HG03103 (cell line): ENCODE results near the gene SLC9A8.

ENCODE experiments used
- ATAC-seq: cut with Tn5 transposase; IDR thresholded peaks from one replicate; pipeline ENCODE4 v1.9.1; 2021; ENCODE audit warnings: low read depth; ENCODE audit not compliant: unreplicated experiment

SLC9A8 gene

DNA sequence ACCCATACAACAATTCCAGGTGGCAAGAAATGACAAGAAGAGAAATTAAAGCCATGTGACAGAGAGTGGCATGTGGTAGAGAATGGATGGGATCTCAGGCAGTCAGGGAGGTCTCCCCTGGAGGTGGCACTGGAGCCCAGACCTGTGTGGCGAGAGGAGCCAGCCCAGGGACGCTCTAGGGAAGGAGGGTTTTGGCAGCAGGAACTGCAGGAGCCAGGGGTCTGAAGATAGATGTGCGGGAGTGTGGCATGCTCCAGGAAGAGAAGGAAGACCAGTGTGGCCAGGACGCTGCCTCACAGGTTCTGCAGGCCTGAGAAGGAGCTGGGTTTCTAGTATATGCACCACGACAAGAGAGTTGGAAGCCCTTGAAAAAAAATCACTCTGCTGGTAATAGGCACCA is 57.6 kb downstream of the SLC9A8 start:
- ATAC-seq = no peak

GRCh38 chr20:49871391-49871948 is 58.8 kb downstream of the SLC9A8 start:
- ATAC-seq = no peak

DNA sequence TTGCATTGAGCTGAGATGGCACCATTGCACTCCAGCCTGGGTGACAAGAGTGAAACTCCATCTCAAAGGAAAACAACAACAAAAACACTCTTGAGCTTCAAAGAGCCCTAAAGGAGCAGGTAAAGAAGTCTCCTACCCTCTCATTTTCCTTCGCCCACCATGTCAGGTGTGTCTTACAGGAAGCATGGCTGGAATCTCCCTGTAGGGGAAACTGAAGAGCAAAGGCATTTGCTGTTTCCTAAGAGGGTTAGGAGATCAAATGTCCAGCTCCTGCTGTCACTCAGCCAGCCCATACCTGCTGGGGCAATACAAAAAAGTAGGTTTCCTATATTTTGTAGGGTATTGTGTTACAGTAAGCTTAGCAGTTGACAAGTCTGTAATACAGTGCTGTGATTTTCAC is 59.4 kb downstream of the SLC9A8 start:
- ATAC-seq = no peak

DNA sequence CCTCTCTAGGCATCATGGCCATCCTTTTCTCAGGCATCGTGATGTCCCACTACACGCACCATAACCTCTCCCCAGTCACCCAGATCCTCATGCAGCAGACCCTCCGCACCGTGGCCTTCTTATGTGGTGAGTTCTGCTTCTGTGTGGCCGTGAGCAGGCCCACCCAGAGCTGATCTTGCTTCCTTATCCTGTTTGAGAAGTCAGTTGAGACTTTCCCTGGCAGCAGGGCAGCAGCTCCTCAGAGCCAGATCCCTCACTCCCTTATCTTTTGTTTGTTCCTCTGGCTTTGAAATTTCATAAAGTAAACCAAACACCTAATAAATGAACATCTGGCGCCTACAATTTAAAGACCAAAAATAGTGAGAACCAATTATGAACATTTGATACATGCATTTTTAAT is 62.1 kb downstream of the SLC9A8 start:
- no peak for ATAC-seq

DNA sequence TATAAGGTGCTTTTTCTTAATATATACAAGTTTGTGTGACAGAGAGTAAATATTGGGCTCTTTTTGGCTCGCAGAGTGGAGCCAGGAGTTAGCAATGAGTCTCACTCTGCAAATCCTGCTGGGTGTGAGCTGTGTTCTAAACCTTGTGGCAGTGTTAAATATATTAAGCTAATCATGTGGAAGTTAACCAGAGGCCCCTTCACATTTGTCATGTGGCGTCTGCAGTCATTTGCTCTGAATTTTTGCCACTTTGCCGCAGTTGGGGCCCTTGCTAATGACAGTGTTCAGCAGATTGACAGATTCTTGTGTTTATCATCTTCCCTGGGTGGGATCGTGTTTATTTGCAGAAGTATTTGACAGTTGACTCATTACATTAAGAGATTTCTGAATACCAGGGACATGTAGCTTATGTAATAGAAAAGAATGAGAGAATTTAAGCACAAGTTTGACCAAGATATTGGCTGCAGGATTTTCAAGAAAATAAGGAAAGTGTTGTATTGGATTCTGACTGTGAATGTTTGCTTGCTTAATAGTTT is 64.8 kb downstream of the SLC9A8 start:
- ATAC-seq = no peak

GRCh38 chr20:49878977-49879376 is 66.3 kb downstream of the SLC9A8 start:
- ATAC-seq = no peak

GRCh38 chr20:49880177-49880576 is 67.5 kb downstream of the SLC9A8 start:
- ATAC-seq = no peak

- no peak for ATAC-seq
Measured at GRCh38 chr20:49880724-49881445, 68.3 kb downstream of the SLC9A8 start.

GRCh38 chr20:49882171-49882970 is 69.7 kb downstream of the SLC9A8 start:
- no peak for ATAC-seq

GRCh38 chr20:49883246-49883802 is 70.7 kb downstream of the SLC9A8 start:
- ATAC-seq = no peak

DNA sequence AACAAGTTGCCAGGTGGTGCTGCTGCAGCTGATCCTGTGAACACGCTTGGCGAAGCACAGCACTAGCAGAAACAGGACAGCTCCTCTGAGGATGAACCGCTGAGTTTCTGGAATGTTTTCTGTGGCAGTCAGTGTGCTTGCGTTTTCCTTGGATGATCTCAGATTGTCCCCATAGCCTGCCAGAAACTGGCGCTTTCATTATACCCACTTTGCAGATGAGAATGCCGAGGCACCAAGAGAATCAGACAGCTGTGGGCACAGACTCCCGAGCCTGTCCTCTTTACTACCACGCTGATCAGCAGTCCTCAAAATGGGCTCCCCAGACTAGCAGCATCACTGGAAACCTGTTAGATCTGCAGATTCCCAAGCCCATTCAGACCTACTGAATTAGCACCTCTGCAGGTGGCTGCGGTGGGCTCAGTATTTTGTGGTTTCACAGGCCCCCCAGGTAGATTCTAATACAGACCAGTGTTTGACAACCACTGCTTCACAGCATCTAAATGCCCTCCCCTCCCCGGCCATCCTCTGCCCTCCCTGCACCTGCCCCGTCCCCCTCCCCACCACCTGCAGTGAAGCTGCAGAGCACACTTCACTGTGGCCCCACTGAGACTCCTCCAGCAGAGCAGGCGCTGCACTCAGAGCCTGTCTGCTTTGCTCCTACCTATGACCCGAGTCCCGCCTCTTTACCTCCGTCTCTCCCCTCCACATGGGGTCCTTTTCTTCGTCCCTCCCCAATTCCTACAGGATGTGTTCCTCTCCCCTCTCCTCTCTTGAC is 73.1 kb downstream of the SLC9A8 start:
- ATAC-seq = no peak

- no peak for ATAC-seq
Measured at GRCh38 chr20:49886571-49887213, 74.1 kb downstream of the SLC9A8 start.

DNA sequence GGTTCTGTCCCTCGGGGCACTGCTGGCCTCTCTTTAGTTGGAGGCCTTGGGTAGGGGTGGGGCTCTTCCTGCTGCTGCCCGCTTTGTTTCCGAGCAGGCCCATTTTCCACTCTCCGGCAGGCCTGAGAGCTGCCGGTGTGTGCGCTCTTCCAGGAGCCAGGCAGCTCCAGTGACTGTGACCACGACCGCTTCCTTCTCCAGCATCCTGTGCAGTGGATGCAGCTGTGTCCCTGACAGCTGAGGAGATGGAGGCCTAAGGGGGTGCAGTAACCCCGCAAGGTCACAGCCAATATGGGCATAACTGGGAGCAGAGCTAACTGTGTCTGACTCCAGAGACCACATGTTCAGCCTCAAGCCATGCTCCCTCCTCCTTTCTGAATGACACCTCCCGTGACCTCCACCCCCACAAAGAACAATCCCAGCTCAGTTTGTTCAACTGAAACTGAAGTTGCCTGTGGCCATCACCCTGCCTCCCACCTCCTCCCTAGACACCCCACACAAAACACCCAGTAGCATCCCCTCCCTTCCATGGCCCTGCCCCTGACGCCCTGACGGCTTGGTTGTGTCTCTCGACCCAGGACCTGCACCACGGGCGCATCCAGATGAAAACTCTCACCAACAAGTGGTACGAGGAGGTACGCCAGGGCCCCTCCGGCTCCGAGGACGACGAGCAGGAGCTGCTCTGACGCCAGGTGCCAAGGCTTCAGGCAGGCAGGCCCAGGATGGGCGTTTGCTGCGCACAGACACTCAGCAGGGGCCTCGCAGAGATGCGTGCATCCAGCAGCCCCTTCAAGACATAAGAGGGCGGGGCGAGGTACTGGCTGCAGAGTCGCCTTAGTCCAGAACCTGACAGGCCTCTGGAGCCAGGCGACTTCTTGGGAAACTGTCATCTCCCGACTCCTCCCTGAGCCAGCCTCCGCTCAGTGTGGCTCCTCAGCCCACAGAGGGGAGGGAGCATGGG is 74.9 kb downstream of the SLC9A8 start:
- ATAC-seq = no peak

DNA sequence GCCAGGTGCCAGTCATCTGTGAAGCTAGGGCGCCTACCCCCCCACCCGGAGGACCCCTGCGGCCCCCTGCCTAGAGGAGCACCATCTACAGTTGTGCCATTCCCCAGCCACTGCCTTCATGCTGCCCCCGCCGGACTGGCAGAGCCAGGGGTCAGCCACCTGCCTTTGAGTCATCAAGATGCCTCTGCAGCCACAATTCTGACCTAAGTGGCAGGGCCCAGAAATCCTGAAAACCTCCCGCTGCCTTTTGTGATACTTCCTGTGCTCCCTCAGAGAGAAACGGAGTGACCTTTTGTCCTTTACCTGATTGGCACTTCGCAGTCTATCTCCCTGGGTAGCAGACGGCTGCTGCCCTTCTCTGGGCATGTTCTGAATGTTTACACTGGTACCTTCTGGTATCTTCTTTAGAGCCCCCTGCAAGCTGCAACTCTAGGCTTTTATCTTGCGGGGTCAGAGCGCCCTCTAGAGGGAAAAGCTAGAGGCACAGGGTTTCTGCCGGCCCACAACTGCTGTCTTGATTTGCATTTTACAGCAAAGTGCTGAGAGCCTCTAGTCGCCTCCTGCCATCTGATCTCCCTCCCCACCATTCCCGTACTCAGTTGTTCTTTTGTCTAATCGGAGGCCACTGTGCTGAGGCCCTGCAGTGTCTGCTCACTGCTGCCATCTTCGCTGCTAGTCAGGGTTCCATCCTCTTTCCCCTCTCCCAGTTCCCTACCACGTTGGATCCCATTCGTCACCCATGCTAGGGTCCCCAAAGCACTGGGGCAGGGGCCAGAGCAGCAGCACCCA is 75.8 kb downstream of the SLC9A8 start:
- no peak for ATAC-seq

DNA sequence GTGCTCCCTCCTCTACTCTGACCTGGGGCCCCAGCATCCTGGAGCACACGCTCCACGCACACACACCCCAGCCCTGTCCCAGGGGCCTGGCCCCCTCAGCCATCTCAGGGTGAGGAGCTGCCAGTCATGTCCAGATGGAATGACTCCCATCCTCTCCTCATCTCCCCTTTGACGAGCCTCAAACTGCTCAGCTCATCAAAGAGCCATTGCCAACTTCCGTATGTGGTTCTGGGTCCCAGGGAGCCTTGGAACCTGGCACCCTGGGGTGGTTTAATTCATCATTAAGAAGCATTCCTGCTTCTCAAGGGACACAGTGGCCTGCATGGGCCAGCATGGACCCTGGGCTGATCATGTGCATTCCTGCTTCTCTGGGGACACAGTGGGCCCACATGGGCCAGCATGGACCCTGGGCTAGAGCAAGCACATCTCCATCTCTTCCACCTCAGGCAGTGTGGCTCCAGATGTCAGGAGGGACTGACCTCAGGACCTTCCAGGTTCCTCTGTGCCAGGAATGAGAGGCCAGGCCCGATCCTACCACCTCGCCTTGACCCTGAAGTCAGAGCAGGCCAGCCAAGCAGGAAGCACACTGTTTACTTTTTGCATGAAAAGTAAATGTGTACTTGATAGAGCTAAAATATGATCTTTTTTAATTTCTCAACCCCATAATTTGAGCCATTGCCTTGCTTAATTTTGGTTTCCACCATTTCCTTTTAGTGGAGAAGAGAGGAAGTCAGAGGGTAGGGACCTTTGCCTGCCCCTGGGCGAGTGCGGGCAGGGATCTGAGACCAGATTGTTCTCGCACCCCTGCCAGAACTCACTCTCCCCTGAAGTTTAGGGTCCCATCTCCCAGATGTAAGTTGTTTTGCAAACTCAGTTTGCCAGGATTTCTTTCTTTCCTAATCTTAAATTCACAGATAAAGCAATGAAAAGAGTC is 76.6 kb downstream of the SLC9A8 start:
- no peak for ATAC-seq

GRCh38 chr20:49889935-49890333 is 77.3 kb downstream of the SLC9A8 start:
- ATAC-seq = no peak
